Measurements from ENCODE around the gene SLC18B1. TPM values are rescaled to one million over a fixed set of nuclear protein-coding genes. Genes with fewer than 3 reads are reported as not detected.
A peak's percentile ranks its signal among the peaks of the same experiment; 100 is the strongest.

SLC18B1 gene
- total and polyA plus RNA-seq, 2 of the 8 experiments (the other 6 are each of a cell fraction or from before 2014, with no cell fraction given), result 17.2 to 23.4 TPM

DNA sequence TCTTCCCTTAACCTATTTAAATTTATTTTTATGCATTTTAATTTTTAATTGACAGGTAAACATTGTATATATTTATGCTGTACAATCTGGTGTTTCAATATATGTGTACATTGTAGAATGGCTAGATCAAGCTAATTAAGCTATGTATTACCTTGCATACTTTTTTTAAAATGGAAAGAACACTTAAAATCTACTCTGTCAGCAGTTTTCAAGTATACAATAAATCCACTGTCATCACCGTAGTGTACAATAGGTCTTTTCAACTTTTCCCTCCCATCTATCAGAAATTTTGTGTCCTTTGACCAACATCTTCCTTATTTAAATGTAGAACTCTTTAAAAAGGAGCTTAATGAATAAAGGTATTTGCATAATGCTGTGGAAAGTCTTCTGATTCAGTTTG is 43.5 kb upstream of the SLC18B1 start:
- H2BK5ac ChIP-seq (ENCODE audit: low read depth, low read length), result no peak overlapping the region
- peaks cover 0 to 2% (median 0%) of the 10 kb centered on the region in 4 experiments; a peak in 2 of 7 replicates for H3K4me1 ChIP-seq (replicated peaks in 1 of 4; ENCODE audit: control insufficient read depth in 3 of 4, insufficient read depth in 4 of 4, low read length in 3 of 4)
- no peak overlapping the region for H2AFZ ChIP-seq (ENCODE audit: low read length)
- H3K36me3 ChIP-seq (ENCODE audit: control insufficient read depth in 2 of 4, insufficient read depth in 4 of 4, low read length in 3 of 4), result no peaks in the 10 kb centered on the region
- no peak overlapping the region for H4K8ac ChIP-seq (ENCODE audit: extremely low read depth, insufficient read depth, low read length)
- H3K79me1 ChIP-seq (ENCODE audit: low read depth, low read length), result no peaks in the 10 kb centered on the region
- H2BK120ac ChIP-seq (replicated peaks; ENCODE audit: low read depth, low read length), result no peak overlapping the region
- no peaks in the 10 kb centered on the region for H4K20me1 ChIP-seq (replicated peaks in 1 of 2; ENCODE audit: control insufficient read depth in 1 of 2, insufficient read depth in 2 of 2, low read length in 2 of 2)
- CTCF ChIA-PET (ENCODE audit: partially characterized antibody), result interaction anchor here (1.4 to 3.7 kb wide), 2 partner anchors 11 to 120 kb away, joined by 3 to 17 read pairs; no protein-coding TSS in a partner anchor
- H3K56ac ChIP-seq (replicated peaks; ENCODE audit: insufficient read length, low read depth, low read length), result no peak overlapping the region
- POLR2A ChIA-PET (ENCODE audit: partially characterized antibody), result no interaction called here
- WGBS, 2 experiments (ENCODE audit: extremely low coverage in 1 of 2, insufficient coverage in 1 of 2, insufficient read length in 1 of 2, insufficient replicate concordance in 2 of 2, low coverage in 1 of 2, low lambda C conversion rate in 2 of 2, missing lambda C conversion rate in 1 of 2), result 91% methylated on average over 1 of the region's 1 CpG; no CpG with 5 or more reads in 1 of the 2 experiments
- H3K9ac ChIP-seq (replicated peaks in 1 of 4; ENCODE audit: extremely low read depth in 1 of 4, low read depth in 3 of 4, low read length in 3 of 4), result no peak overlapping the region
- H3K4me3 ChIP-seq (ENCODE audit: extremely low read depth in 1 of 4, insufficient read depth in 2 of 4, low read depth in 3 of 4, low read length in 4 of 4), result no peak overlapping the region
- no peak overlapping the region for H4K5ac ChIP-seq (ENCODE audit: insufficient read length, low read depth, low read length)
- H3K4ac ChIP-seq (replicated peaks; ENCODE audit: insufficient read length, low read depth, low read length), result no peak overlapping the region
- H3K27me3 ChIP-seq (replicated peaks in 1 of 4; ENCODE audit: control insufficient read depth in 3 of 4, extremely low read depth in 1 of 4, insufficient read depth in 3 of 4, low read length in 3 of 4), result no peaks in the 10 kb centered on the region
- no peak overlapping the region for H2BK20ac ChIP-seq (ENCODE audit: low read length)
- no peaks in the 10 kb centered on the region for H3K79me2 ChIP-seq (ENCODE audit: control insufficient read depth in 1 of 2, insufficient read depth in 2 of 2, low read length in 2 of 2)
- TF ChIP-seq CTBP2 (IDR thresholded peaks at IDR 0.05; ENCODE audit: borderline replicate concordance, insufficient read depth, insufficient read length, low read length) (no peak), EZH2 (IDR thresholded peaks at IDR 0.05; ENCODE audit: low read depth, low read length, severe bottlenecking) (no peak), MAFK (IDR thresholded peaks at IDR 0.05; ENCODE audit: low read depth, low read length) (peak; percentile 22; the same call in 1 of the 2 replicates), RFX5 (IDR thresholded peaks at IDR 0.05; ENCODE audit: borderline replicate concordance, low read depth, low read length) (no peak), SP2 (IDR thresholded peaks at IDR 0.05; ENCODE audit: low read length) (no peak)
- no peak overlapping the region for H2BK15ac ChIP-seq (ENCODE audit: low read length)
- no peak overlapping the region for H3K4me2 ChIP-seq (ENCODE audit: insufficient read depth in 1 of 2, low read depth in 2 of 2, low read length in 2 of 2)
- no peak overlapping the region for H2AK5ac ChIP-seq (ENCODE audit: low read depth, low read length)
- H3K23me2 ChIP-seq (ENCODE audit: low read depth, low read length), result no peaks in the 10 kb centered on the region
- H2BK12ac ChIP-seq (ENCODE audit: low read depth, low read length), result no peak overlapping the region
- H3K14ac ChIP-seq (ENCODE audit: insufficient read length), result no peak overlapping the region
- H3K23ac ChIP-seq (ENCODE audit: insufficient read length), result no peak overlapping the region
- H4K91ac ChIP-seq (replicated peaks; ENCODE audit: insufficient read length, low read length), result no peak overlapping the region
- H3K27ac ChIP-seq (ENCODE audit: low read depth, low read length), result no peak overlapping the region
- H3K9me3 ChIP-seq (ENCODE audit: insufficient read depth in 2 of 2, low read depth in 1 of 2, low read length in 1 of 2), result no peaks in the 10 kb centered on the region
- DNase-seq (ENCODE audit: low read depth in 1 of 2, low spot score in 2 of 2), result no peak
- no peak for FAIRE-seq
- H3K18ac ChIP-seq (ENCODE audit: extremely low read depth, low read length), result no peak overlapping the region

All from H1 (cell line).